RKO (cell line): ENCODE data around the gene NTF3.
"Not testable (repeated sequence)": the region's sequence is repeated elsewhere in the genome, so short reads cannot be mapped to it uniquely, and the experiment has no call there.

ENCODE experiments used
- DNase-seq: peaks from one replicate; pipeline ENCODE4 v3.0.0-alpha.2; 2016; ENCODE audit warnings: low spot score

Gene NTF3

DNA sequence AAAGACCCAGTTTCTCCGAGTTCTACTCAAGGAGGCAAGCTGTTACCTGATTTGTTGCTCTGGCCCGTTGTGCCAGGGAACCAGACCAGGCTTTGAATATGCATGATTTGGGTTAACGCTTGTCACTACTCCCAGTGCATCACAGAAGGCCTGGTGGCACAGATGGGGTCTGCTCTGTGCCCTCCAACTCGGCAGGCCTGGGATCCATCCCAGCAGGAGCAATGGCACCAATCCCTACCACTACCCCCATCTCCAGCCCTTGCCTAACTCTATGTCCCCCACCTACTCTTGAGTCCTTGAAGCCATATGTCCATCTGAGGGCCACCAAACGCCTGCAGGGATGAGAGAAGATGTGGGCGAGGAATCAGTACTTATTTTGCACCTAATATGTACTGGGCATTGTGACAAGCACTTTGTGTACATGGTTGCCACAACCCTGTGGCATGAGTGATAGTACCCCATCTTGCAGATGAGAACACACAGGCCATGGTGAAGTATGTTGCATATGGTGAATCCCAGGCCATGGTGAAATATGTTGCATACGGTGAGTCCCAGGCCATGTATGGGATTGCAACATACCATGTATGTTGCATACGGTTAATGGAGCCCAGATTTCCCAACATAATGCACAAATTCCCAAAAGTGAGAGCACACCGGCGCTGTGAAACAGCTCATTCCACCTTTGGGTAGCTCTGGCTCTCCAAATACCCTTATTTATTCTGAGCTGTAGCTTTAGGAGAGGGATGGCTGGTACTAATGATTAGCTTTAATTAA is 102.7 kb downstream of the NTF3 start:
- DNase-seq = no peak

DNA sequence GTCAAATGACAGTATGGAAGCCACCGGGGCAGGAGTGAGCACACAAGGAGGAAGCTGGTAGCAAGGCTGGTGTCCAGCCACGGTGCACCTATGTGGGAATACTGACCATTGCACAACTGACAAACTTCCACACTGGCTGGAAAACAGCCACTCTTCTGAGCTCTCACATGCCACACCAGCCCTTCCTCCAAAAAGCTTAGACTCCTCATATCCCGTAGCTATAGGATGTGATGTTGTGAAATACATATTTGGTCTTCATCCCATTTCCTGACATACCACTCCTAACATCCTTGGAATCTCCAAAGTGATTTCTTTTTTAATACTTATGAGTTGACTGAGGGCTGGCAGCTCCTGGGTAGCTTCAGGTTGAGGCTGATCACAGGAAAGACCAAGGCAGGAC is 103.6 kb downstream of the NTF3 start:
- no peak for DNase-seq

DNA sequence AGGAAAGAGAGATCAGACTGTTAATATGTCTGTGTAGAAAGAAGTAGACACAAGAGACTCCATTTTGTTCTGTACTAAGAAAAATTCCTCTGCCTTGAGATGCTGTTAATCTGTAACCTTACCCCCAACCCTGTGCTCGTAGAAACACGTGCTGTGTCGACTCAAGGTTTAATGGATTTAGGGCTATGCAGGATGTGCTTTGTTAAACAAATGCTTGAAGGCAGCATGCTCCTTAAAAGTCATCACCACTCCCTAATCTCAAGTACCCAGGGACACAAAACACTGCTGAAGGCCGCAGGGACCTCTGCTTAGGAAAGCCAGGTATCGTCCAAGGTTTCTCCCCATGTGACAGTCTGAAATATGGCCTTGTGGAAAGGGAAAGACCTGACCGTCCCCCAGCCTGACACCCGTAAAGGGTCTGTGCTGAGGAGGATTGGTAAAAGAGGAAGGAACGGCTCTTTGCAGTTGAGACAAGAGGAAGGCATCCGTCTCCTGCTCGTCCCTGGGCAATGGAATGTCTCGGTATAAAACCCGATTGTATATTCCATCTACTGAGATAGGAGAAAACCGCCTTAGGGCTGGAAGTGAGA is 105.2 kb downstream of the NTF3 start:
- not testable (repeated sequence) for DNase-seq

- DNase-seq = no peak
These were observed 105.9 kb downstream of the NTF3 start for GRCh38 chr12:5537771-5538170.
